HepG2 (cell line): ENCODE data around the gene MMS19. TPM values are rescaled to one million over a fixed set of nuclear protein-coding genes. Genes with fewer than 3 reads are reported as not detected.

Experiments
- ATAC-seq: fragments of 200-7000 bp; cut with Tn5 transposase; 3 replicates; pipeline ENCODE4 v1.9.1; 2020; ENCODE audit warnings: mild to moderate bottlenecking, moderate library complexity
- BruUV-seq: library from RNA; stranded (reverse); fragments of 400-500 nt; replicated peaks from 2 replicates; lab custom pipeline; 2021; lab: Mats Ljungman, UMichigan
- CTCF ChIA-PET: fragments of 300-600 bp; formaldehyde crosslinking; extraction: SDS; loops from one replicate; lab custom pipeline; 2021; ENCODE audit warnings: low total read pairs, inconsistent platforms, low intra/inter-chr PET ratio; lab: Yijun Ruan, JAX
- POLR2A ChIA-PET: fragments of 350-600 bp; sonication (Branson Sonifier 250); formaldehyde crosslinking; loops from one replicate; lab custom pipeline; 2020; ENCODE audit warnings: antibody characterized with exemption, inconsistent platforms; lab: Yijun Ruan, JAX
- DNase-seq: peaks from one replicate; pipeline ENCODE4 v3.0.0-alpha.2; 2015; ENCODE audit warnings: low spot score
- FAIRE-seq: peaks from 3 replicates; lab custom pipeline; 2011; peaks lifted over from hg19 to GRCh38; lab: Jason Lieb, UNC
- H2AFZ ChIP-seq: one replicate; pipeline ENCODE4 v1.6.1; 2011; ENCODE audit warnings: low read length, inconsistent platforms
- H3K27ac ChIP-seq: fragments of 300-600 bp; 3 replicates; pipeline ENCODE4 v1.8.0; 2011; ENCODE audit warnings: mixed run types, mild to moderate bottlenecking, mixed read lengths, low read length, inconsistent platforms; ENCODE audit not compliant: insufficient read depth; ENCODE audit errors: extremely low read length
- H3K27me3 ChIP-seq, 2 experiments: fragments of 200-600 bp in 1 of 2; 2 replicates in 1 of 2; 3 replicates in 1 of 2; pipeline versions ENCODE4 v1.6.0 to v1.8.0; 2011; ENCODE audit warnings: low read length in 2 of 2, mild to moderate bottlenecking in 2 of 2, moderate library complexity in 2 of 2, inconsistent platforms in 1 of 2; ENCODE audit not compliant: insufficient read depth in 2 of 2, control insufficient read depth in 1 of 2
- H3K36me3 ChIP-seq, 2 experiments: fragments of 200-600 bp in 1 of 2; replicated peaks in 1 of 2; 2 replicates in 1 of 2; 3 replicates in 1 of 2; pipeline versions ENCODE4 v1.5.1 to v1.8.0; 2011; ENCODE audit warnings: low read length in 2 of 2, inconsistent platforms in 1 of 2; ENCODE audit not compliant: insufficient read depth in 2 of 2, control insufficient read depth in 1 of 2
- H3K4me1 ChIP-seq: 2 replicates; pipeline ENCODE4 v1.5.1; 2012; ENCODE audit warnings: low read length, inconsistent platforms; ENCODE audit not compliant: insufficient read depth
- H3K4me2 ChIP-seq: 2 replicates; pipeline ENCODE4 v1.6.0; 2011; ENCODE audit warnings: low read depth, low read length, inconsistent platforms
- H3K4me3 ChIP-seq, 3 experiments: fragments of 200-600 bp in 1 of 3; sonication (generic), shearing (Covaris generic) in 1 of 3; replicated peaks in 1 of 3; 2 replicates each; pipeline ENCODE4 v1.5.1; 2011 to 2016; ENCODE audit warnings: low read length in 3 of 3, inconsistent platforms in 2 of 3, low read depth in 2 of 3, mild to moderate bottlenecking in 2 of 3, control low read depth in 1 of 3, mixed read lengths in 1 of 3; ENCODE audit not compliant: insufficient read depth in 1 of 3
- H3K79me2 ChIP-seq: one replicate; pipeline ENCODE4 v1.6.1; 2011; ENCODE audit warnings: low read length, inconsistent platforms; ENCODE audit not compliant: insufficient read depth
- H3K9ac ChIP-seq: 2 replicates; pipeline ENCODE4 v1.6.0; 2011; ENCODE audit warnings: mild to moderate bottlenecking, low read depth, low read length, inconsistent platforms; ENCODE audit not compliant: insufficient read depth
- H3K9me3 ChIP-seq: 2 replicates; pipeline ENCODE4 v1.5.1; 2012; ENCODE audit warnings: mild to moderate bottlenecking, low read length
- H4K20me1 ChIP-seq: 2 replicates; pipeline ENCODE4 v1.6.0; 2011; ENCODE audit warnings: inconsistent platforms, mild to moderate bottlenecking, low read length, moderate library complexity; ENCODE audit not compliant: insufficient read depth
- ATF2 ChIP-seq: sonication (generic); formaldehyde crosslinking; IDR thresholded peaks from 2 replicates; pipeline ENCODE4 v1.4.0; 2020; ENCODE audit warnings: missing genetic modification reagents
- FOXA1 ChIP-seq, 2 experiments: fragments of 450-650 bp in 1 of 2; sonication (generic) in 1 of 2; formaldehyde crosslinking in 1 of 2; IDR thresholded peaks; 2 replicates each; pipeline versions ENCODE4 v1.4.0 to v1.6.1; 2016 to 2020; ENCODE audit warnings: missing genetic modification reagents in 1 of 2
- HIVEP1 ChIP-seq: sonication (generic); formaldehyde crosslinking; IDR thresholded peaks from 2 replicates; pipeline ENCODE4 v1.4.0; 2020; ENCODE audit warnings: mild to moderate bottlenecking, missing genetic modification reagents
- MAF1 ChIP-seq: sonication (generic); formaldehyde crosslinking; IDR thresholded peaks from 2 replicates; pipeline ENCODE4 v1.5.0; 2020; ENCODE audit warnings: missing genetic modification reagents, borderline replicate concordance
- PHF20 ChIP-seq: sonication (generic); formaldehyde crosslinking; IDR thresholded peaks from 2 replicates; pipeline ENCODE4 v1.5.0; 2020; ENCODE audit warnings: mild to moderate bottlenecking, missing genetic modification reagents
- TSC22D2 ChIP-seq: sonication (generic); formaldehyde crosslinking; IDR thresholded peaks from 2 replicates; pipeline ENCODE4 v1.5.1; 2020; ENCODE audit warnings: missing genetic modification reagents, mild to moderate bottlenecking, borderline replicate concordance
- ZBED4 ChIP-seq: sonication (generic); formaldehyde crosslinking; IDR thresholded peaks from 2 replicates; pipeline ENCODE4 v1.4.0; 2020; ENCODE audit warnings: missing genetic modification reagents, borderline replicate concordance
- ZNF292 ChIP-seq: sonication (generic); formaldehyde crosslinking; IDR thresholded peaks from 2 replicates; pipeline ENCODE4 v1.8.1; 2022; ENCODE audit warnings: mild to moderate bottlenecking, low read depth, missing genetic modification reagents, borderline replicate concordance
- ZNF335 ChIP-seq: sonication (generic); formaldehyde crosslinking; IDR thresholded peaks from 2 replicates; pipeline ENCODE4 v1.4.0; 2020; ENCODE audit warnings: missing genetic modification reagents
- WGBS: methylation state at CpG from one replicate; pipeline ENCODE4 v1.1.6; 2017; ENCODE audit warnings: low lambda C conversion rate; 5-methylcytosine and 5-hydroxymethylcytosine counted together
- in situ Hi-C: cut with HindIII; loops from 2 replicates; pipeline ENCODE4 v1.10.0; 2017; ENCODE audit warnings: low pct_unique_long_range_greater_than_20kb; ENCODE audit not compliant: extremely low pct_ligation_motif_present
- intact Hi-C: fragments of 100-400 bp; cut with micrococcal nuclease; formaldehyde crosslinking; loops from one replicate; pipeline ENCODE4 v1.10.0; 2022; ENCODE audit not compliant: unreplicated experiment
- polyA plus RNA-seq, 8 experiments: library from polyadenylated mRNA; depleted of rRNA in 3 of 8; stranded (reverse) in 7 of 8; unstranded in 1 of 8; fragments of >200 nt; fragmentation: Illumina TruSeq in 4 of 8; extraction: Trizol in 4 of 8; gene quantifications; 2 replicates each; pipeline versions ENCODE4 v1.2.1 to v1.2.3, GENCODE V29; 2011 to 2016; ENCODE audit warnings: low read depth in 4 of 8, missing spikeins in 1 of 8, mixed read lengths in 1 of 8; ENCODE audit not compliant: insufficient read depth in 1 of 8
- total RNA-seq, 5 experiments: library from RNA; depleted of rRNA; stranded (reverse); fragments of >200 nt; fragmentation: Illumina TruSeq; extraction: Trizol; gene quantifications; 2 replicates each; pipeline ENCODE4 v1.2.3, GENCODE V29; 2016; ENCODE audit warnings: low read depth in 1 of 5
- TF ChIP-seq, protein P1 (sequence below): sonication (generic); formaldehyde crosslinking; IDR thresholded peaks from 2 replicates; pipeline ENCODE4 v1.4.0; 2020; ENCODE audit warnings: missing genetic modification reagents
- TF ChIP-seq, protein P2 (sequence below): IDR thresholded peaks from 2 replicates; pipeline ENCODE4 v1.6.1; 2012; ENCODE audit warnings: inconsistent platforms
- TF ChIP-seq, protein P3 (sequence below): sonication (generic); formaldehyde crosslinking; IDR thresholded peaks from 2 replicates; pipeline ENCODE4 v1.5.0; 2020; ENCODE audit warnings: missing genetic modification reagents

The MMS19 gene
- total and polyA plus RNA-seq, 2 of the 13 experiments (the other 11 are each of a cell fraction or from before 2014, with no cell fraction given): 76.4 to 107 TPM

DNA sequence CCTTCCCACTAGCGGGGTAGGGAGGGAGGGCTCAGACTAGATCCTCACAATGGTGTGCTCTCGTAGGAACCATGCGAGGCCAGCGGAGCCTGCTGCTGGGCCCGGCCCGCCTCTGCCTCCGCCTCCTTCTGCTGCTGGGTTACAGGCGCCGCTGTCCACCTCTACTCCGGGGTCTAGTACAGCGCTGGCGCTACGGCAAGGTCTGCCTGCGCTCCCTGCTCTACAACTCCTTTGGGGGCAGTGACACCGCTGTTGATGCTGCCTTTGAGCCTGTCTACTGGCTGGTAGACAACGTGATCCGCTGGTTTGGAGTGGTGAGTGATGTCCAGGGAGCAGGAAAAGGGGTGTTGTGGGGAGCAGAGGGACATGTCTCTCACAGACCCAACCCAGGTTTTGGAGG is 46.6 kb downstream of the MMS19 start (continued):
- no peak for TF ChIP-seq ZBED4

DNA sequence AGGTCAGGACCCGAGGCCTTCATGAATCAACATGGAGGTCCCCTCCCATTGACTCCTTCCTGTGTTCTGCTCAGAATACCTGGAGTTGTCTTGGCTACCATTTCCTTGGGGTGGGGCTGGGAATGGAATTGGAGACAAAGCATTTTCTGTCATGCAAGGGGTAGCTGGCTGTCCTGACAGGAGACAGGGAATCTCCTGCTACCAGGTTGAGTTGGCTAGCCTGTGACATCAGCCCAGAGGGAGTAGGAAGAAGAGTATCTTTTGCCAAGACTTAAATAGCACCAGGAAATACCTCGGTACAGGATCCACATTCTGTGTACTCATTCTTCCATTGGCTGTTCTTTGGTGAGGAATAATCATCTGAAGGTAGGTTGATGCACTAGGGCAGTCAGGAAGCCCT is 47.4 kb downstream of the MMS19 start:
- Histone ChIP-seq H3K9ac (no peak overlapping the region), H4K20me1 (peaks cover 8% of the 10 kb centered on the region; the same call in 1 of the 2 replicates), H3K4me1 (peaks cover 29% of the 10 kb centered on the region), H3K27me3 (no peaks in the 10 kb centered on the region), H3K79me2 (peaks cover 18% of the 10 kb centered on the region), H3K4me3 (no peak overlapping the region), H3K36me3 (peaks cover 26 to 51% of the 10 kb centered on the region in 2 experiments), H3K4me2 (no peak overlapping the region), H3K9me3 (no peaks in the 10 kb centered on the region), H2AFZ (no peak overlapping the region), H3K27ac (no peak overlapping the region)
- 100% methylated on average over 2 of the region's 2 CpGs for WGBS
- in situ Hi-C loops: no loop called here
- intact Hi-C loops: no loop called here
- ChIA-PET CTCF (no interaction called here), POLR2A (no interaction called here)
- no peak for ATAC-seq
- DNase-seq: no peak
- FAIRE-seq: no peak
- BruUV-seq: no TSS peak
- TF ChIP-seq, protein P1, sequence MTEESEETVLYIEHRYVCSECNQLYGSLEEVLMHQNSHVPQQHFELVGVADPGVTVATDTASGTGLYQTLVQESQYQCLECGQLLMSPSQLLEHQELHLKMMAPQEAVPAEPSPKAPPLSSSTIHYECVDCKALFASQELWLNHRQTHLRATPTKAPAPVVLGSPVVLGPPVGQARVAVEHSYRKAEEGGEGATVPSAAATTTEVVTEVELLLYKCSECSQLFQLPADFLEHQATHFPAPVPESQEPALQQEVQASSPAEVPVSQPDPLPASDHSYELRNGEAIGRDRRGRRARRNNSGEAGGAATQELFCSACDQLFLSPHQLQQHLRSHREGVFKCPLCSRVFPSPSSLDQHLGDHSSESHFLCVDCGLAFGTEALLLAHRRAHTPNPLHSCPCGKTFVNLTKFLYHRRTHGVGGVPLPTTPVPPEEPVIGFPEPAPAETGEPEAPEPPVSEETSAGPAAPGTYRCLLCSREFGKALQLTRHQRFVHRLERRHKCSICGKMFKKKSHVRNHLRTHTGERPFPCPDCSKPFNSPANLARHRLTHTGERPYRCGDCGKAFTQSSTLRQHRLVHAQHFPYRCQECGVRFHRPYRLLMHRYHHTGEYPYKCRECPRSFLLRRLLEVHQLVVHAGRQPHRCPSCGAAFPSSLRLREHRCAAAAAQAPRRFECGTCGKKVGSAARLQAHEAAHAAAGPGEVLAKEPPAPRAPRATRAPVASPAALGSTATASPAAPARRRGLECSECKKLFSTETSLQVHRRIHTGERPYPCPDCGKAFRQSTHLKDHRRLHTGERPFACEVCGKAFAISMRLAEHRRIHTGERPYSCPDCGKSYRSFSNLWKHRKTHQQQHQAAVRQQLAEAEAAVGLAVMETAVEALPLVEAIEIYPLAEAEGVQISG (CRISPR knock-in tag): no peak
- TF ChIP-seq HIVEP1 (CRISPR knock-in tag) (no peak), PHF20 (CRISPR knock-in tag) (no peak), TSC22D2 (CRISPR knock-in tag) (no peak), MAF1 (CRISPR knock-in tag) (no peak), ATF2 (no peak), ZNF292 (CRISPR knock-in tag) (no peak), FOXA1 (IDR thresholded peaks at IDR 0.05) (no peak), FOXA1 (CRISPR knock-in tag; IDR thresholded peaks at IDR 0.05) (no peak), ZNF335 (CRISPR knock-in tag) (no peak)
- TF ChIP-seq, protein P2, sequence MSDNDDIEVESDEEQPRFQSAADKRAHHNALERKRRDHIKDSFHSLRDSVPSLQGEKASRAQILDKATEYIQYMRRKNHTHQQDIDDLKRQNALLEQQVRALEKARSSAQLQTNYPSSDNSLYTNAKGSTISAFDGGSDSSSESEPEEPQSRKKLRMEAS: no peak
- TF ChIP-seq, protein P3, sequence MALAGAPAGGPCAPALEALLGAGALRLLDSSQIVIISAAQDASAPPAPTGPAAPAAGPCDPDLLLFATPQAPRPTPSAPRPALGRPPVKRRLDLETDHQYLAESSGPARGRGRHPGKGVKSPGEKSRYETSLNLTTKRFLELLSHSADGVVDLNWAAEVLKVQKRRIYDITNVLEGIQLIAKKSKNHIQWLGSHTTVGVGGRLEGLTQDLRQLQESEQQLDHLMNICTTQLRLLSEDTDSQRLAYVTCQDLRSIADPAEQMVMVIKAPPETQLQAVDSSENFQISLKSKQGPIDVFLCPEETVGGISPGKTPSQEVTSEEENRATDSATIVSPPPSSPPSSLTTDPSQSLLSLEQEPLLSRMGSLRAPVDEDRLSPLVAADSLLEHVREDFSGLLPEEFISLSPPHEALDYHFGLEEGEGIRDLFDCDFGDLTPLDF (CRISPR knock-in tag): no peak
